Measurements from ENCODE around the gene C1QTNF12.
A peak's percentile ranks its signal among the peaks of the same experiment; 100 is the strongest.

Gene C1QTNF12

DNA sequence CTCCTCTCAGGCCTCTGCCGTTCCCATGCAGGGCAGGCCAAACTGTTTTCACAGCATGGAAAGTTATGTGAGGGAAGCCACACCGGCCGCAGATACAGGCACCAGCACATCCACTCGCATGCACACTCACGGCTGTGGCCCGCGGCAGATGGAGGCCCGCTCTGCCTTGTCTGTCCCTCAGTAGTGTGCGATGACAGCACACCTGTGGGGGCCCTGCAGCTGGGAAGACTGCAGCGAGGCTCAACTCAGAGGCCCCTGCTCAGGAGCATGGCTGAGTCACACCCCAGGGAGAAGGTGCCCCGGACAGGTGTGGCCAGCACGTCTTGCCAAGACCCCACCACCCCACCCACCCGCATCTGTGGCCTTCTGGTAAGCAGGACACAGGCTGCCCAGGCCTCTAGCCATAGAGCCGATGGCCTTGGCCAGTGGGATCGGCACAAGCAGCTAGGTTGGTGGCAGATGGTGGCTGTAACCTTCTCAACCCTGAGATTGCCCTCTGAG lies 28.5 kb upstream of the C1QTNF12 start:
- in situ Hi-C loops (cut with HindIII; ENCODE audit: low sequenced_read_pairs): loop anchor here (25.0 kb wide), 1 partner anchor 138 kb away; no protein-coding TSS in a partner anchor
- H3K4me3 ChIP-seq (ENCODE audit: low read depth, low read length): peak overlapping the region; percentile 84
- TF ChIP-seq CTCF (IDR thresholded peaks at IDR 0.05; ENCODE audit: low read depth, low read length, missing control alignments): no peak
- DNase-seq (ENCODE audit: low read depth): no peak

- DNase-seq (ENCODE audit: low read depth): no peak
- H3K4me3 ChIP-seq (ENCODE audit: low read depth, low read length): peak overlapping the region; percentile 84
- in situ Hi-C loops (cut with HindIII; ENCODE audit: low sequenced_read_pairs): no loop called here
- no peak for TF ChIP-seq CTCF (IDR thresholded peaks at IDR 0.05; ENCODE audit: low read depth, low read length, missing control alignments)
These were observed 27.9 kb upstream of the C1QTNF12 start for GRCh38 chr1:1274299-1274930.

- peak within 1 kb of the TSS; percentile 84 for H3K4me3 ChIP-seq (ENCODE audit: low read depth, low read length)
- peak; percentile 73 for DNase-seq (ENCODE audit: low read depth)
- no peak for TF ChIP-seq CTCF (IDR thresholded peaks at IDR 0.05; ENCODE audit: low read depth, low read length, missing control alignments)
- in situ Hi-C loops (cut with HindIII; ENCODE audit: low sequenced_read_pairs): no loop called here
These were observed 27.2 kb upstream of the C1QTNF12 start, which contains the start of gene UBE2J2 for GRCh38 chr1:1273512-1274298. Gene UBE2J2, minus strand, starts transcription at chr1:1273854. Its CDS starts 5,862 bp downstream, at chr1:1267992.

- TF ChIP-seq CTCF (IDR thresholded peaks at IDR 0.05; ENCODE audit: low read depth, low read length, missing control alignments): no peak
- H3K4me3 ChIP-seq (ENCODE audit: low read depth, low read length): peak overlapping the region; percentile 84
- DNase-seq (ENCODE audit: low read depth): no peak
- in situ Hi-C loops (cut with HindIII; ENCODE audit: low sequenced_read_pairs): no loop called here
These were observed 26.6 kb upstream of the C1QTNF12 start for GRCh38 chr1:1273209-1273511.

DNA sequence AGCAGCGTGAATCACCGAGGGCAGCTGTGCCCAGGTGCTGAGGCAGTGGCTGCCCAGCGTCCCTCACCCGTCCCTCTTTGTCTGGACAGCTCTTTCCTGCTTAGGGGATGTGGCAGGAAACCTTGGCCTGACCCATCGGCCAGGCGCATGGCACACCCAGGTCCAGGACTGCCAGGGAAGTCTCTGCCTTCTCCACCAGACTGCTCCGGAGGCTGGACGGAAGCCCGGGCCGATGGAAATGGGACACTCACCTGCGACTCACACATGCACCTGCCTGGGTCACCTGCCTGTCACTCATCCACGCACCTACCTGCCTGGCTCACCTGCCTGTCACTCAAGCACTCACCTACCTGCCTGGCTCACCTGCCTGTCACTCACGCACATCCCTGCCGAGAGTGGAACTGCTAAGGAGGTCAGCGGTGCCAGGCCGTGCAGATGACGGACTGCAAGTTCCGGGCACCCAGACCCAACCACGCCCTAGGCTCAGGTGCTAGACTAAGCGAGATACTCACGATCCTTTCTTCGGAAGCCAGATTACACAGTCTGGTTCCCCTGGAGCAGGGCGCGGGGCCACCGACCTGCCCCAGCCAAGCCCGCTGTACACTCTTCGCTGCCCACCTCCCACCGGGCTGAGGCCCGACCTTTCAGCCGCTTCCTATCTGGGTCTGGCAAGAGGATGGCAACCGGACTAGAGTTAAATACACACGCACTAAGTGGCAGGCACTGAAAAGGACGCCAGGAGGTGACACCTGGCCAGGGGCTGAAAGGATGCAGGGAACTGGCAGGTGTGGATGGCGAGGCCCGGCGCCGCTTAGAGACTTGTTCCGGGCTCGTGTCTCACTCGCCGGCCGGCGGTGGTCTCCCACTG lies 26.1 kb upstream of the C1QTNF12 start:
- in situ Hi-C loops (cut with HindIII; ENCODE audit: low sequenced_read_pairs): no loop called here
- peak overlapping the region; percentile 84 for H3K4me3 ChIP-seq (ENCODE audit: low read depth, low read length)
- no peak for TF ChIP-seq CTCF (IDR thresholded peaks at IDR 0.05; ENCODE audit: low read depth, low read length, missing control alignments)
- no peak for DNase-seq (ENCODE audit: low read depth)

- TF ChIP-seq CTCF (IDR thresholded peaks at IDR 0.05; ENCODE audit: low read depth, low read length, missing control alignments): no peak
- in situ Hi-C loops (cut with HindIII; ENCODE audit: low sequenced_read_pairs): no loop called here
- no peak overlapping the region for H3K4me3 ChIP-seq (ENCODE audit: low read depth, low read length)
- no peak for DNase-seq (ENCODE audit: low read depth)
These were observed 24.3 kb upstream of the C1QTNF12 start for GRCh38 chr1:1270813-1271212.

Data from astrocyte of the cerebellum (primary cell).